Measurements from ENCODE around the gene OR4M2. TPM values are rescaled to one million over a fixed set of nuclear protein-coding genes. Genes with fewer than 3 reads are reported as not detected.
"Not testable (repeated sequence)": the region's sequence is repeated elsewhere in the genome, so short reads cannot be mapped to it uniquely, and the experiment has no call there.

Gene OR4M2, protein sequence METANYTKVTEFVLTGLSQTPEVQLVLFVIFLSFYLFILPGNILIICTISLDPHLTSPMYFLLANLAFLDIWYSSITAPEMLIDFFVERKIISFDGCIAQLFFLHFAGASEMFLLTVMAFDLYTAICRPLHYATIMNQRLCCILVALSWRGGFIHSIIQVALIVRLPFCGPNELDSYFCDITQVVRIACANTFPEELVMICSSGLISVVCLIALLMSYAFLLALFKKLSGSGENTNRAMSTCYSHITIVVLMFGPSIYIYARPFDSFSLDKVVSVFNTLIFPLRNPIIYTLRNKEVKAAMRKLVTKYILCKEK
- total RNA-seq (not detected), polyA plus RNA-seq (not detected)
- long read RNA-seq, donor 1, result 0 reads
- long read RNA-seq, donor 2, result 0 reads

DNA sequence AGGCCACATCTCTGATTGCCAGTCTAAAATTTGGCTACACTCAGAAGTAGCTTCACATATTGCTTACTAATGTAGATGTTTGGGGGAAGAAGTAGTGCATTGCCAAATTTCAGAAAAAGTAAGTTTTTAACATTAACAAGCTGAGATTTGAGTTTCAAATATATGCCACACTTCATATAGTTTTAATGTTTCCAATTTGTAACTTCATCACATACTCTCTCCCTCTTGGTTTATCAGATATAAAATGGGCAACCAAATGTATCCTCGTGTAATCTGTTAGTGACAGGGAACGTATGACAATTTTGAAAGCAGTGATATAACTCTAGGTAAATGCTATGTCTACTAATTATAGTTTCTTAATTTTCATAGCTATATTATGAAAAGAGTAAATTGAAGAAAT is at the start of gene OR4M2:
TSS of gene OR4M2 (plus strand) at position 301 of the 400 bp plus-strand sequence. CDS start at position 399, 98 bp downstream.
- H3K4me1 ChIP-seq (ENCODE audit: control insufficient read depth in 1 of 2, insufficient read depth in 2 of 2, low read length in 2 of 2); DNase-seq; H3K4me3 ChIP-seq (ENCODE audit: low read length in 2 of 2); H3K27me3 ChIP-seq (ENCODE audit: control insufficient read depth in 1 of 2, insufficient read depth in 2 of 2, low read length in 1 of 2); intact Hi-C loops (cut with DNase I); ATAC-seq (ENCODE audit: low FRiP score); H3K9me3 ChIP-seq (ENCODE audit: control insufficient read depth, low read length); H3K36me3 ChIP-seq (ENCODE audit: control insufficient read depth in 1 of 2, insufficient read depth in 2 of 2, low read length in 1 of 2); H3K27ac ChIP-seq (ENCODE audit: low read depth in 1 of 2, low read length in 2 of 2): not testable (repeated sequence)
- WGBS, 2 donors, result no CpG with 5 or more reads among the region's 2 CpGs

DNA sequence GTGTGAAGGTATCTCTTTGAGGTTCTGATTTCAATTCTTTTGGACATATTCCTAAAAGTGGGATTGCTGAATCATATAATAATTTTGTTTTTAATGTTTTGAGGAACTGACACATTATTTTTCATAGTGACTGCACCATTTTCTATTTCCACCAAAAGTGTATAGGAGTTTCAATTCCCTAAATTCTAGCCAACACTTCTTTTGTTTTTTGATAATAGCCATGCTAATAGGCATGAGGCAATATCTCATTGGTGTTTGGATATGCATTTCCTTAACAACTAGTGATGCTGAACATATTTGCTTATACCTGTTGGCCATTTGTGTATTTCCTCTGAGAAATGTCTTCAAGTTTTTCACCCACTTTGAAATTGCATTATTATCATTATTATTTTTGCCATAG is 11.1 kb upstream of the OR4M2 start:
- ATAC-seq (ENCODE audit: low FRiP score); intact Hi-C loops (cut with DNase I); H3K9me3 ChIP-seq (ENCODE audit: control insufficient read depth, low read length); H3K36me3 ChIP-seq (ENCODE audit: control insufficient read depth in 1 of 2, insufficient read depth in 2 of 2, low read length in 1 of 2); DNase-seq; H3K4me3 ChIP-seq (ENCODE audit: low read length in 2 of 2); H3K27ac ChIP-seq (ENCODE audit: low read depth in 1 of 2, low read length in 2 of 2); H3K27me3 ChIP-seq (ENCODE audit: control insufficient read depth in 1 of 2, insufficient read depth in 2 of 2, low read length in 1 of 2); H3K4me1 ChIP-seq (ENCODE audit: control insufficient read depth in 1 of 2, insufficient read depth in 2 of 2, low read length in 2 of 2): not testable (repeated sequence)

DNA sequence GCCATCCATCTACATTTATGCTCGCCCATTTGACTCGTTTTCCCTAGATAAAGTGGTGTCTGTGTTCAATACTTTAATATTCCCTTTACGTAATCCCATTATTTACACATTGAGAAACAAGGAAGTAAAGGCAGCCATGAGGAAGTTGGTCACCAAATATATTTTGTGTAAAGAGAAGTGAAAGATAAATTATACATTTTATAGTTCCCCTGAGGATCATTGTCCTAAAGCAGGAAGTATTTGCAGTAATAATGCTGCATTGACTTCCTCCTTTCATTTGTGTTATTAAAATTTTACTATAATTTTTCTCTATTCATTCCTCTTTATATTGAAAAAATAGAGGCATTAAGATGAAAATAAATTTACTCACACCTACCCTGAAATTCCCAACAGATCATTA is 1.1 kb downstream of the OR4M2 start:
- H3K9me3 ChIP-seq (ENCODE audit: control insufficient read depth, low read length); DNase-seq; H3K27me3 ChIP-seq (ENCODE audit: control insufficient read depth in 1 of 2, insufficient read depth in 2 of 2, low read length in 1 of 2); H3K27ac ChIP-seq (ENCODE audit: low read depth in 1 of 2, low read length in 2 of 2); H3K4me3 ChIP-seq (ENCODE audit: low read length in 2 of 2); ATAC-seq (ENCODE audit: low FRiP score); H3K36me3 ChIP-seq (ENCODE audit: control insufficient read depth in 1 of 2, insufficient read depth in 2 of 2, low read length in 1 of 2); H3K4me1 ChIP-seq (ENCODE audit: control insufficient read depth in 1 of 2, insufficient read depth in 2 of 2, low read length in 2 of 2); intact Hi-C loops (cut with DNase I): not testable (repeated sequence)
- WGBS, 2 donors, result no CpG with 5 or more reads among the region's 3 CpGs

DNA sequence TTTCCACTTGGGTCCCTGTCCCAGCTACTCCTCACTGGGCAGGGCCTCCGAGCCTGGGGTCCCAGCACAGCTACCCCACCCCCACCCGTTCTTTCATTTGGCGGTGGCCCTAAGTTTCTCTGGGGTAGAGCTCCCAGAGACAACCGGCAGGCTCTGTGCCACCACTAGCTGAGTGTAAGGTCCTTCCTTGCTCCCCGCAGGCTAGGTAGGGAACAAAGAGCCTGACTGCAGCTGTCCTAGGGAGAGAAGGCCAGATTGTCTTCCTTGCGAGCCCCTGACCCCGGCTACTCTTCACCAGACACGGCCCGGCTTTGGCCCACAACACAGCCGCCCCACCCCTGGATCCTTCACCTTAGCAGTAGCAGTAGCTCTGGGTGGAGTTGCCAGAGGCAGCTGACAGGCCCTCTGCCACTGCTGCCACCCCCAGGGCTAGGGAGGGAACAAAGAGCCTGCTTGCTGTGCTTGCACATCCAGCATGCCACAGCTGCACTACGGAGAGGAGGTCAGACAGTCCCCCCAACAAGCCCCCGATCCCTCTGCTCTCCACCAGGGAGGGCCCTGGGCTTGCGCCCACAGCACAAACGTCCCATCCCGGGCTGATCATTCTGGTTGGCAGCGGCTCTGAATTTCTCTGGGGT is 18.4 kb downstream of the OR4M2 start:
- ATAC-seq (ENCODE audit: low FRiP score); H3K36me3 ChIP-seq (ENCODE audit: control insufficient read depth in 1 of 2, insufficient read depth in 2 of 2, low read length in 1 of 2); H3K9me3 ChIP-seq (ENCODE audit: control insufficient read depth, low read length); H3K4me3 ChIP-seq (ENCODE audit: low read length in 2 of 2); intact Hi-C loops (cut with DNase I); H3K4me1 ChIP-seq (ENCODE audit: control insufficient read depth in 1 of 2, insufficient read depth in 2 of 2, low read length in 2 of 2); DNase-seq; H3K27me3 ChIP-seq (ENCODE audit: control insufficient read depth in 1 of 2, insufficient read depth in 2 of 2, low read length in 1 of 2); H3K27ac ChIP-seq (ENCODE audit: low read depth in 1 of 2, low read length in 2 of 2): not testable (repeated sequence)
- WGBS, 2 donors, result 65% methylated on average over 4 of the region's 16 CpGs; no CpG with 5 or more reads in 1 of the 2 donors

DNA sequence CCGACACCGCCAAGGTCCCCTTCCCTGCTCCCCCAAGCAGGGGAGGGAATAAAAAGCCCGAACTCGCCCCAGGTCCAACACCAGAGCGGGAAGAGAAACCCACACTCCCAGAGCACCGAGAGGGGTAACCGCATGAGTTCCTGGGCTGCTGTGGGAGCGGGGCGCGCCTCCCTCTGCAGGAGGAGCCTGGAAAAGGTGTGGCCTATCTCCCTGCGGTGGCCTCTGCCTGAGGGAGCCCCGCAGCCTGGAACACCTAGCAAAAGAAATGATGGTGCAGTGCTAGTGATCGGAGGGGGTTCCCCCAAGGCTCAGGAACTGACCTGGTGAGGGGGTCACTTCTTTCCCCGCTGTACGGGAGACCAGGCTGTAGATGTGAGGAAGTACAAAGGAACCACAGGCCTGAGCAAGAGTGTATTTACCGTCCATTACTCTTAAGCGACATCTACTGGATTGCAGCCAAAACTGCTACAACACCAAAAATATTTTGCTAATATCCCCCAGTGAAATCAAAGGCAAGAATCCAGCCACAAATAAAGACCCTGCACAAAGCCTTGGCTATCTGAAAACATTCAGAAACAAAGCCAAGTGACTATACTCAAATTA is 19.1 kb downstream of the OR4M2 start:
- H3K27ac ChIP-seq (ENCODE audit: low read depth in 1 of 2, low read length in 2 of 2); H3K27me3 ChIP-seq (ENCODE audit: control insufficient read depth in 1 of 2, insufficient read depth in 2 of 2, low read length in 1 of 2); intact Hi-C loops (cut with DNase I); H3K36me3 ChIP-seq (ENCODE audit: control insufficient read depth in 1 of 2, insufficient read depth in 2 of 2, low read length in 1 of 2); DNase-seq; H3K4me1 ChIP-seq (ENCODE audit: control insufficient read depth in 1 of 2, insufficient read depth in 2 of 2, low read length in 2 of 2); ATAC-seq (ENCODE audit: low FRiP score); H3K9me3 ChIP-seq (ENCODE audit: control insufficient read depth, low read length); H3K4me3 ChIP-seq (ENCODE audit: low read length in 2 of 2): not testable (repeated sequence)
- WGBS, 2 donors, result no CpG with 5 or more reads among the region's 17 CpGs

DNA sequence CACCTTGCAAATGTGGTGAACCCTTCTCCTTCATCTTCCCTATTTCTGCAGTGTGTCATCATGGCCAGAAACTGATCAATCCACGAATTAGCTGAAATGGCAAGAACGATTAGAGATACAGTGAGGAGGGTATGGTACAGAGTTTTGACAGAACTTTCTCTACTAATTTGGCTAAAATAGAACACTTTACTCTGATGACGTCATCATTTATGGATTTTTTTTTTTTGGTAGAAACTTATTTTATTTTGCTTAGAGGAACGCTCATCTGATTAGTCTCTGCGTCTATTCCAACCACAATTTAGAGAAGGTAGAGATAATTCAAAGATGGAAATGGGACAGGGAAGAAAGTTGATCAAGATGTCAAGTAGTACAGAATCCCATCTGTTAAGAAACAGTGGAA is 41.7 kb downstream of the OR4M2 start:
- H3K27me3 ChIP-seq (ENCODE audit: control insufficient read depth in 1 of 2, insufficient read depth in 2 of 2, low read length in 1 of 2); H3K36me3 ChIP-seq (ENCODE audit: control insufficient read depth in 1 of 2, insufficient read depth in 2 of 2, low read length in 1 of 2); intact Hi-C loops (cut with DNase I); H3K27ac ChIP-seq (ENCODE audit: low read depth in 1 of 2, low read length in 2 of 2); H3K9me3 ChIP-seq (ENCODE audit: control insufficient read depth, low read length); ATAC-seq (ENCODE audit: low FRiP score); H3K4me1 ChIP-seq (ENCODE audit: control insufficient read depth in 1 of 2, insufficient read depth in 2 of 2, low read length in 2 of 2); DNase-seq; H3K4me3 ChIP-seq (ENCODE audit: low read length in 2 of 2): not testable (repeated sequence)
- 57 to 60% methylated on average over 5 of the region's 5 CpGs for WGBS, 2 donors

Other genes with a start within 250 kb of the OR4M2 start
- not detected for gene POTEB, start 202.8 kb upstream of the OR4M2 start, total RNA-seq
- not detected for gene POTEB, start 202.8 kb upstream of the OR4M2 start, polyA plus RNA-seq